Endometrial microvascular endothelial cells (primary cell): Measurements from ENCODE around the gene SYTL4. TPM values are rescaled to one million over a fixed set of nuclear protein-coding genes. Genes with fewer than 3 reads are reported as not detected.

Experiments used
- in situ Hi-C: cut with HindIII; loops from 2 replicates; pipeline ENCODE4 v1.10.0; 2017; ENCODE audit warnings: low sequenced_read_pairs, low pct_unique_long_range_greater_than_20kb; ENCODE audit errors: inconsistent ontology term
- total RNA-seq: library from RNA; depleted of rRNA; stranded (reverse); fragments of >200 nt; gene quantifications from one replicate; pipeline ENCODE4 v1.2.3, GENCODE V29; 2015; ENCODE audit errors: inconsistent ontology term

SYTL4 gene
- total RNA-seq, 1 donor from 2014 or later: 27.2 TPM

DNA sequence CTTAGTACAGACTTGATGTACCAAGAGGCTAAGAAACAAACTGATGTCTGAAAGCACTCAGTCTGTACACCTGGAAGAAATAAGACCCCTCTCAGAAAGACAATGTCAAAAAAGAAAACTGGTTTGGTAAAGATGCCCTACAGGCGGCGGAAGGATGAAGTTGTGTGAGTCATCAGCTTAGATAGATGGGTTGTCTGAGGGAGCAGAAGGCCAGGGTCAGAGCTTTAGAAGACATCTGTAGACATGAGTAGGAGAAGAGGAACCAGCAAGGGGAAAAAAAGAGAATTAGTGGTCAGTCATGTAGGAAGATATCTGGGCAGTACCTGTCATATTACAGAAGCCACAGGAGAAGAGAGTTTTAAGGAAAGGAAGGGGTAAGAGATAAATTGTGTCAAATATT lies 79.7 kb downstream of the SYTL4 start:
- in situ Hi-C loops: no loop called here

DNA sequence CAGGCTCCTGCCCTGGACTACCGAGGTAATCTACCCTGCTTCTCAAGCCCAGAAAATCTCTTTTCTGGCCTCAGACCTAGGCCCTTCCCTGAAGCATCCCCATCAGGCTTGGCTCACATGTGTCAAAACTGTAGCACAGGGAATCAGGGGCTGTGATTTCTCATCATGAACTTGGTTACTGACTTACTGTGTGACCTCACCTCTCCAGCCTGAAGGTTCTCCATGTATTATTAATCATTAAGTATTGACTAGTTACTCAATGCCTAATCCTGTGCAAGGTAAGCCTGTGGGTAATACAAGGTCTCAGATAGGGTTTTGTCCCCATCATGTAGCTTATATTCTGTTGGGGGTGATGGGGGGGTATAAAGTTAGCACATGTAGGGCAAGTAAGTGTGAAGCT lies 81.1 kb downstream of the SYTL4 start:
- in situ Hi-C loops: no loop called here

DNA sequence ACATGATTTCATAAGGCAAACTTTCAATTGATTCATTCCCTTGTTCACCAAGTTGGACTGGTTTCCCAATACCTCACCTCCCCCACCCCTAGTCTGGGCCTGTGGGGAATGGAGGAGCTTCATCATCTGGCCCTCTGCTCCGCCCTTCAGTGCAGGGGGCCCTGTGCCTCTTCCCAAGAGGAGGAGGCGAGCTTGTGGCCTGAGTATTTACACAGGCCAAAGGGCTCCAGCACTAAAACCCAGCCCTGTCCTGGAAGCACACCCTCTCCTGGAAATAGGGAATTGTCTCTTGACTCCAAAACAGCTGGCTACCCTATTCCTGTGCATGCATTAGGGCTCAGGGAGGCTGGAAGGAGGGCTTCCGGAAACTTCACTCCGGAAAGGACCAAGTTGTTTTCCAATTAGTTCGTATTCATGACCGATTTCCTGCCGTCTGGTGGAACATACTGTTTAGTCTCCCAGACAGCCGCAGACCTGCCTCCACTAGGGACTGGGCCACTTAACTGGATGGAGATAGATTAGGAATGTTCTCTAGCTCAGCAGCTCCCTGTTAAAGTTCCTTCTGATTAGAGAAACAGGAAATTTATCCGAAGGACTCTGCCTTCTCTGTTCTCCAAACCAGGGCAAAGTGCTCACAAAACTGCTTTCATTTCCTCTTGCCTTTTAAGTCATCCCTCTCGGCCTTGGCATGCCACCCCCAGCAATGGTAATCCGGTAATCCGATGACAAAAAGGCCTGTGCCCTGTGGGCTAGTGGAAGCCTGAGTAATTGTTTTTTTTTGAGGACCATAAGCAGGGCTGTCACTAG lies 82.2 kb downstream of the SYTL4 start:
- in situ Hi-C loops: no loop called here

DNA sequence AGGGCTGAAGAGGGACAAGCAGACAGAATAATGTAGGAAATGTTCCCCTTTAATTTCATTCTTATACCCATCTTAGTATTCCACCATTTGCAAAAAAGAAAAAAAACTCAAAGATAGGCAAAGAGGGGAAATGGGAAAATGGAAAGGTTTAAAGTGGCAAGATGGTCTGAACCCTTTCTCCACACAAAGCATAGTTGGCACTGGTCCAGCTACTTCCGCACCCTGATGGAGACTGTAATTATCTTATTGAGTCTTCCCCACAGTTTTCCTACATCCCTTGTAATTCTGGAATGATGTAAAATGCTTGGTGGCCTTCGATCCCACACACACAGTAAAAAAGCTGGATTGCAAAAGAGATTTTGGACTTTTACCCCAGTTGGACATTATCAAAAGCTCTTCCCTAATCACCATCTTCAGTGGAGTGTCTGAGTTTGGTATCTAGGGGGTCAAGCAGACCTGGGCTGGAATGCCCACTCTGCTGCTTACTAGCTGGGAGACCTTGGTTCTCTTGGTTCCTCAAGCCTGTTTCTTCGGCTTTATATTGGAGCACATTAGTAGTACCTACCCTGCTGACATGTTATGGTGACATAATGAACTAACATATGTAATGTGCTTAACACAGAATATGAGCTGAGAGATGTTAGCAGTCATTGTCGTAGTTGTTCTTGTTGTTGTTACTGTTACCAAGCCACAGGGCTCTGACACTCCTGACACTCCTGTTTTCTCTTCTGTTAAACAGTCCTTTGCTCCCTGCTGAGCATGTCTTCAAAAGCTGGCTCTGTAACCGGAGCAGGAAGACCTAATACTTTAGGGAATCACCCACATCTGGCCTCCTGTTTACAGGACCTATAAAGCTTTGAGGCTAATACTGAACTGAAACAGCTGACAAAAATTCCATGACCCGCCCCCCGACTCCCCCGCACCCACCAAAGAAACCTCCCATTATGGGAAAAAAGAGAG lies 83.2 kb downstream of the SYTL4 start:
- in situ Hi-C loops: no loop called here

DNA sequence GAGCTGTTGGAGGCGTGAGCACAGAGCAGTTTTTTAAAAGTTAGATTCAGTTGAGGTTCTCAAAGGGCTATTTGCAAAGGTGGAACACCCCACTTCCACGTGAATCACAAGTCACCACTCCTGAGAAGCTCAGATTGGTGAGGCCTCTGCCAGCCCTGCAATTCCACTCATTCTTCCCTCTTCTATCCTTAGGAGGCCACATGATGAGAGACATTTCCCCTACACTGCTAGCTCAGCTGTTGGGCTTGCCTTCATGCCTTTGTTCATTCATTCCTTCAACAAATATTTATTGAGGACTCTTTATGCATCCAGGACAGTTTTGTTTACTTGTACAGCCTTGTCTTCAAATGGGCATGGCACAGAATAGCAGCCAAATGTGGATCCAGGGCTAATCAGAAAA lies 84.2 kb downstream of the SYTL4 start:
- in situ Hi-C loops: no loop called here

DNA sequence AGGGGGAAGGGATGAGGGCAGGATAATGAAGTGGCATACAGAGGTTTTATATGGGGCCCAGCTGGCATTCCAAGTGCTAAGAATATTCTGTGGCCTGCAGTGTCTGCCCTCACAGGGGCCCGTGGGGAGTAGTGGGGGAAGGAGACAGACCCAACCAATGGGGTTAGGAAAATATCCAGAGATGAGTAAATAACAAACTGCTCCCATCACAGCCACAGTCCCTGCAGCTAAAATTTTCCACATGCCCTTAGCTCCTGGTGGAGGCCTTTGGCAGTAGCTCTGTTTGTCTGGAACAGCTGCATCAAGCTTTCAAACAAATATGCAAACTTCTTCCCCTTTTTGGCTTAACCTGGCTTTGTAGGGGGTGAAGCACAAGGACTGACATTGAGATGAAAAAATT lies 84.8 kb downstream of the SYTL4 start:
- in situ Hi-C loops: no loop called here

DNA sequence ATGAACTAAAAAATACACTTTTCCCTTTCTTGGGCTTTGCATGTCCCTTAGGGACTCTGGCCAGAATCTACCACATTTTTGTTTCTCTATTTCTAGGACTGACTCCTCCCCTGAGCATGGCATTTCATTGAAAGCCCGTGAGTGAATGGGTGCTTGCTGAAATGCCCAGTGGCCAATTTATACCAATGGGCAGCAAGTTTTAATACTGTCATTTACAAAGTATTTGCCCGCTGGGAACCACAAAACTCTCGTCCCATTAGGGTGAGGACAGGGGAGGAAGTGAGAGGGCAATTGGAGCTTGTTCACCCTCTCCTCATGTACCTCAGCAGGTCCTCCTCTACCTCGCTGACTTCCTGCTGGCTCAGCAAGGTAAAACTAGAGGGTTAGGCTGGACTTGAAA lies 86.8 kb downstream of the SYTL4 start:
- in situ Hi-C loops: no loop called here

DNA sequence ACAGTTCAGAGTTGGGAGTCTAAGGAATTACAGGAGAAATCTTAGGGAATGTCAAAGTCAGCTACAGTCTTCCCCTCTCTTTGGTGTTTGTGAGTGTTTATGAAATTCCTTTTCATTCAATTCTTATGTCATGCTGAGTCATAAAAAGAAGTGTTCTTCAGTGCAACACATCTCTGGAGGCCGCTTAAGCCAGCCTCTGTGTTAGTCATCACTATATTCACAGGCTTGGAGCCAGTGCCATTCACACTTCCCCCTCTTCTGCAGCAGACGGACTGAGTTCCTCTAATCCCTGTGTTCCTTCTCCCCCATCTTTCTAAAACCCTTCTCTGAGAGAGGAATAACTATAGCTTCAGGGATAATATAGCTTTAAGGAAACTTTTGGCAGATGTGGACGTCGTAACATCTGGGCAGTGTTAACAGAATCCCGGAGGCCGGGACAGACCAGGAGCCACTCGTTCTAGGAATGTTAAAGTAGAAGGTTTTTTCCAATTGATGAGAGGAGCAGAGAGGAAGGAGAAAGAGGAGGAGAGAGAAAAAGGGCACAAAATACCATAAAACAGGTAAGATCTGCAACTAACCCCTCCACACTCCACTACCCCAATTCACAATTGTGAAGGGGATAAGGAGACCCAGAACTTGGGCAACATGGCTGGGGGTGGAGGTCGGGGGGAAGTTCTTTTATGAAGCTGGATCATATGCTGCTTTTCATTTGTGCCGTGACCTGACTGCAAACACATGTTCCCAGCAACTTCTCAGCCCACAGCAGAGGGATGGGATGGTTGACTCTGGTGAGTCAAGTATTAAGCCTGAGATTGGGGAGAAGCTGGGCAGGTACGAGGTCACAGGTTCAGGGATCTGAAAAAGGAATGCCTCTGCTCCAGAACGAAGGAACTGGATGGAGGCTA lies 87.7 kb downstream of the SYTL4 start, which contains the start of gene SRPX2:
Gene SRPX2, plus strand, starts transcription at position 244 of the 905 bp plus-strand sequence. CDS start 2,124 bp downstream, outside the sequence.
- in situ Hi-C loops: no loop called here

DNA sequence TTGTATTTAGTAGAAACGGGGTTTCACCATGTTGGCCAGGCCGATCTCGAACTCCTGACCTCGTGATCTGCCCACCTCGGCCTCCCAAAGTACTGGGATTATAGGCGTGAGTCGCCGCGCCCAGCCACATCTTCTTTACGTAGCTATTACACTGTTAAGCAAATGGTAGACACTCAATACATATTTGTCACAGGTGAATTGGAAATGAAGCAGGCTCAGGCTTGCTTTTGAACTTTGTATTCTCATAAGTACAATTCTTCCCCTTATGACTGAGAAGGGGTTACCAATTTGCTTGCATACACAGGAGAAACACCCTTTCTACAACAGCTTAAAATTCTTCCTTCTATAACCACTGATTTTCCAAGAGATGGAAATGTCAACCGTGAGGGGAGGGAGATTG lies 88.7 kb downstream of the SYTL4 start:
- in situ Hi-C loops: no loop called here

DNA sequence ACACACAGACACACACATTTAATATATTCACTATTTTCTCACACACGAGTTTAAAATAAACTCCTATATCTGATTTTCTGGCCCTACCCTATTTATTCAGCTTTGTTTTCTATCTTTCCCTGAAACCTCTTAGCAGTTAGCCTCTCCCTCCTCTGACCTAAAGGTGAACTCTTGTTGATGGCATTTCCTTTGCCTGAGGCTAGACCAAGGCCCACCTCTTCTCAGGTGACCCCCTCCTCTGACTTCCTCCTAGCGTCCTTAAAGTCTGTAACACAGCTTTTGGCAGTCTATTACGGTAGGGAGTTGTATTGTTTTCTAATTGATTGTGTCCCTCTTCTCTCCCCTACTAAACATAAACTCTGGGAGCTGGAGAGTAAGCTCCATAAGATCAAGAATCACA lies 89.6 kb downstream of the SYTL4 start:
- in situ Hi-C loops: no loop called here

DNA sequence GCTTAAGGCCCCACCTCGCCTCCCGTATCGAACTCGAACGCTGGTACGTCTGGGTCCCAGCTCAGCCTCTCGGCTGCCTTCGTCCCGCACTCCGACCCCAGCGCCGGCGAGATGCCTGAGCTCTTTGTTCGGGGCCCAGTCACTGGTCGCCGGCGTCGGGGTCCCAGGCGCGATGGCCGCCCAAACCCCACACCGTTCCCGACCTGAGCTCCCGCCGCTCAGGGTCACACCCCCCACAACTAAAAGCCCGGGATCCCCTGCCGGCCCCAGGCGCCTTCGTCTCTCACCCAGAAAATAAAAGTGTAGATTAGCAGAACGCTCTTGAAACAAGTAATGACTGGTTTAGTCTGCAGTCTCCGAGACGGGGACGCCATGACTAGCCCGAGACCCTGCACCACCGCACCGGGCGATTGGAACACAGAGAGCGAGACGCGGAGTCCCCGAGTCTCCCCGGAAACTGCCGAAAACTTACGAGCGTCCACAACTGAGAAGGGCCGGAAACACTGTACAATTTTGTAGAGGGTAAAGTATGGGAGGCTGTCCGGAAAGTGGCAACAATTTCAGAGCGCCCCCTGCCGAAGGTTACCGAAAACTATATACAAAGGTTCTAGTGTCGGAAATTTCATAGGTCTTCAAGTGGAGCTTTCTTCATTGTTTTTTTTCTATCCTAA lies 95.5 kb downstream of the SYTL4 start, which contains the start of gene TSPAN6:
Gene TSPAN6, minus strand, starts transcription at position 486 of the 671 bp plus-strand sequence. Its CDS starts 112 bp downstream, at position 374.
- in situ Hi-C loops: no loop called here

DNA sequence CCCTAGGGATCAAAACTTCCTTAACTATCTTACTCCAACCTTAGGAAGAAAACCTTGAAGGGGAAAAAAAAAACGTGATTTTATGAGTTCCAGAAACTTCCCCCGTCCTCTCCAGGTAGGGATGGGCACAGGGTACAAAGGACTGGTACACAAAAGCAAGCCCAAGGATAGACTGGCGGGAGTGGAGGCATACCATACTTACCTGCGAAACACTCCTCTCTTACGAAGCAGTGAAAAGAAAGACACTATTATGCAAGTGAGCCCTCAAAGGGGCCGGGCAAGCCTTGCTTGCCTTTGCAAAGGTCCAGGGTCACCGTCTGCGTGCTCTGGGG lies 96.0 kb downstream of the SYTL4 start:
- in situ Hi-C loops: no loop called here

DNA sequence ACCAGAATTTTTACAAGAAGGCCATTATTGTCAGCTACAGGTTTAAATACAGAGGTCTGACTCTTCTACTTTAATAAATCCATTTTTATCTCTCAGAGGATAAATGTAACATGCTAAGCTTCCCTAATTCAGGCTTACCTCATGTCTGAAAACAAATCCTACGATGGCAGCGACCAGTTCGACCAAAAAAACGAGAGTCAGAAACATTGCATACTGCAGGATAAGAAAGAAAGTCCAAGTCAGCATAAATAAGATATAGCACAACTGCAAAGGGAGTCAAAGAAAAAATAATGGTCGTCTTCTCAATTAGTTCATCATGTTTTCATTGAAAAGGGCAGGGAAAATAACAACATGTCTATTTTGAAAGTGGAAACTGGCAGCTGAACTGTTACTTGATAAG lies 96.9 kb downstream of the SYTL4 start:
- in situ Hi-C loops: no loop called here

DNA sequence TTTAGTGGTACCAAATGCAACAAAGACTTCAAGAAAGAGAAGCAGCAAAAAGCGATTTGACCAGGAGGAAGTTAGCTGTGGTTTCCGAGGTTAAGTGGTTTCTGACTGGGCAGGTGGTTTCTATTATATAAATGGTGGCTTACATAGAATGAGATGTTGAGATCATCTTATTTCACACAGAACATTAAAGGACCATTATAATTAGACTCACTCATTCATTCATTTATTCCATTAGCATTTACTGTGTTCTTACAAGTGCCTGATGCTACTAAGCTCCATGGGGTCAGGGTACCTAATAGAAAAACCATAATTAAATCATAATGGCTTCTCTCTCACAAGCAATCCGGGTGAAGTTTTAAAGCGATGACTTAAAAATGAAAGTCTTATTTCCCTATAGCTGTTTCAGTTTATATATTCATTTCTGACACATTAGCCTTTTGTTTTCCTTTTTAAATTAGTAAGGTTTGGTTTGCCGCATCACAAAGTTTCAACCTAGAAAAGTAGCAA lies 105.9 kb downstream of the SYTL4 start:
- in situ Hi-C loops: no loop called here

Other genes with a start within 250 kb of the SYTL4 start
- not detected for gene TNMD, start 147.2 kb downstream of the SYTL4 start, total RNA-seq
- gene TSPAN6, start 95.3 kb downstream of the SYTL4 start, total RNA-seq: 38.6 TPM
- gene SRPX2, start 87.9 kb downstream of the SYTL4 start, total RNA-seq: 67.8 TPM
- 38.6 TPM for gene CSTF2, start 88.3 kb upstream of the SYTL4 start, total RNA-seq
- not detected for gene NOX1, start 142.2 kb upstream of the SYTL4 start, total RNA-seq
- gene XKRX, start 196.8 kb upstream of the SYTL4 start, total RNA-seq: 1.1 TPM
- gene ARL13A, start 237.6 kb upstream of the SYTL4 start, total RNA-seq: not detected